Right lobe of liver (tissue), 4 donors: ENCODE measurements around the gene THAP4.
"Not testable (repeated sequence)": the region's sequence is repeated elsewhere in the genome, so short reads cannot be mapped to it uniquely, and the experiment has no call there.

Experiments used
- CTCF ChIP-seq, 4 donors: fragments of 200-600 bp in 3 of 4; fragments of 450-650 bp in 1 of 4; IDR thresholded peaks; one replicate each; pipeline versions ENCODE4 v1.5.1 to v1.8.0; 2016 to 2022; ENCODE audit warnings: antibody characterized with exemption in 4 of 4, mild to moderate bottlenecking in 2 of 4
- POLR2A ChIP-seq: fragments of 450-650 bp; IDR thresholded peaks from one replicate; pipeline ENCODE4 v1.6.1; 2017; ENCODE audit warnings: antibody characterized with exemption, mild to moderate bottlenecking
- donor health status: DM: no; HTN: no; CAD: no.
- donor health status: DM: no; HTN: no; CAD: no.
- donor health status: DM: no; HTN: yes; CAD: no.

- TF ChIP-seq CTCF (IDR thresholded peaks at IDR 0.05); POLR2A: not testable (repeated sequence)
These were observed 47.1 kb downstream of the THAP4 start for GRCh38 chr2:241589863-241590262.
